ENCODE data around the gene PDE11A. TPM values are rescaled to one million over a fixed set of nuclear protein-coding genes. Genes with fewer than 3 reads are reported as not detected.
A peak's percentile ranks its signal among the peaks of the same experiment; 100 is the strongest.

The PDE11A gene
- total RNA-seq, 2 experiments from 2014 or later: not detected

DNA sequence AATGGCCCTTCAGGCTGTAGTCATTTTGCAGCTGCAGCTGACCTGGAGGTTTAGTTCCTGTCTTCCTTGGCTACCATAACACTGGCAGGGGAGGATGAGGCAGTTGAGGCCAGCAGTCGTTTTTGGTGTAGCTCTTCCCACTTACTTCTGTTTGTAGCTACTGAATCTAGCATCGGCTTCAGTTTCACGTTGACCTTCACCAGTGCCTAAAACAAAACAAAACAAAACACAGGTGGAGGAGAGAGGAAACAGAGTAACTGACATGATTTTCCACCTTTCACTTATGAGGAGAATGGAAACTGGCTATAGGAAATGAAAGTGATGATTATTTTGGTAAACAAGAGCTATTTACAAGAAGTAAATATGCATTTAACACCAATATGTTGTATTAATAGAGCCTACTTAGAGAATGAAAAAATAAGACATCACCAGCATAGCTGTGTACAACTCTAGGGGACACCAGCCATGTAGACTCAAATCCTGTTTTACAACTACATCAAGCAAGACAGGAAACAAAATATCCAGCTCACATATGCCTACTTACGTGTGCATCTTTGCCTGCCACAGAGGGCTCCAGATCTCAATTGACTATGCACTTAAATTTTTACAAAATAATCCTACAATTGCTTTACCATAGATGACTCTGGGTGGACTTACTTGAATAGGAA is 443.1 kb downstream of the PDE11A start:
- ChIA-PET CTCF (interaction anchor here (0.9 to 1.3 kb wide), 5 partner anchors 25 to 481 kb away, joined by 3 to 4 read pairs (median 3); no protein-coding TSS in a partner anchor), POLR2A (no interaction called here)
- H3K4me1 Mint-ChIP-seq (ENCODE audit: low read depth): no peaks in the 10 kb centered on the region
- no peak for ATAC-seq
- no peak overlapping the region for H3K4me3 Mint-ChIP-seq
- peaks cover 8% of the 10 kb centered on the region for H3K27me3 Mint-ChIP-seq
- no peaks in the 10 kb centered on the region for H3K9me3 Mint-ChIP-seq
- H3K27ac Mint-ChIP-seq: no peak overlapping the region
- no peaks in the 10 kb centered on the region for H3K36me3 Mint-ChIP-seq (ENCODE audit: low read depth)
- TF ChIP-seq, protein P1, sequence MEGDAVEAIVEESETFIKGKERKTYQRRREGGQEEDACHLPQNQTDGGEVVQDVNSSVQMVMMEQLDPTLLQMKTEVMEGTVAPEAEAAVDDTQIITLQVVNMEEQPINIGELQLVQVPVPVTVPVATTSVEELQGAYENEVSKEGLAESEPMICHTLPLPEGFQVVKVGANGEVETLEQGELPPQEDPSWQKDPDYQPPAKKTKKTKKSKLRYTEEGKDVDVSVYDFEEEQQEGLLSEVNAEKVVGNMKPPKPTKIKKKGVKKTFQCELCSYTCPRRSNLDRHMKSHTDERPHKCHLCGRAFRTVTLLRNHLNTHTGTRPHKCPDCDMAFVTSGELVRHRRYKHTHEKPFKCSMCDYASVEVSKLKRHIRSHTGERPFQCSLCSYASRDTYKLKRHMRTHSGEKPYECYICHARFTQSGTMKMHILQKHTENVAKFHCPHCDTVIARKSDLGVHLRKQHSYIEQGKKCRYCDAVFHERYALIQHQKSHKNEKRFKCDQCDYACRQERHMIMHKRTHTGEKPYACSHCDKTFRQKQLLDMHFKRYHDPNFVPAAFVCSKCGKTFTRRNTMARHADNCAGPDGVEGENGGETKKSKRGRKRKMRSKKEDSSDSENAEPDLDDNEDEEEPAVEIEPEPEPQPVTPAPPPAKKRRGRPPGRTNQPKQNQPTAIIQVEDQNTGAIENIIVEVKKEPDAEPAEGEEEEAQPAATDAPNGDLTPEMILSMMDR (IDR thresholded peaks at IDR 0.05): no peak
- no peak for DNase-seq
- intact Hi-C loops (cut with micrococcal nuclease): no loop called here

DNA sequence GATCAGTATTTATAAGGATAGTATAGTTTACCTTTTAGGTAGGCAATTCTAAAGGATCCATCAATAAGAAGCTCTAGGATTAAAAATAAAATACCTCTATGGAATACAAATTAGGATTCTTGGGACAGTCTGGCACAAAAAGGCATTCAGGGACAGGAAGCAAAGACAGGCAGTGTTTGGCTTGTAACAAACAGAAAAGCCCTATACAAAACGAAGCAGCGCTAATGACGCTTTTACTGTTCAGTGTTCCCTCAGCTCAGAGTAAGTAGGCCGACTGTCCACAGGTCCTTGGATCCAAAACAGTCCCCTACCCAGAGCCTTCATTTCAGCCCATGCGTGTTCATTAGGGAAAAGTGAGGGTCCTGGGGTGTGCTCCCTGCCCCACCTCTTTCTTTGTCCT is 443.7 kb downstream of the PDE11A start:
- H3K36me3 Mint-ChIP-seq (ENCODE audit: low read depth): no peaks in the 10 kb centered on the region
- intact Hi-C loops (cut with micrococcal nuclease): no loop called here
- peaks cover 8% of the 10 kb centered on the region for H3K27me3 Mint-ChIP-seq
- TF ChIP-seq, protein P1 (IDR thresholded peaks at IDR 0.05): no peak
- no peak for DNase-seq
- no peak overlapping the region for H3K27ac Mint-ChIP-seq
- no peak overlapping the region for H3K4me3 Mint-ChIP-seq
- CTCF ChIA-PET: interaction anchor here (1.3 kb wide), 2 partner anchors 31 to 96 kb away, joined by 4 read pairs; no protein-coding TSS in a partner anchor
- H3K9me3 Mint-ChIP-seq: no peaks in the 10 kb centered on the region
- H3K4me1 Mint-ChIP-seq (ENCODE audit: low read depth): no peaks in the 10 kb centered on the region
- ATAC-seq: no peak
- POLR2A ChIA-PET: no interaction called here

DNA sequence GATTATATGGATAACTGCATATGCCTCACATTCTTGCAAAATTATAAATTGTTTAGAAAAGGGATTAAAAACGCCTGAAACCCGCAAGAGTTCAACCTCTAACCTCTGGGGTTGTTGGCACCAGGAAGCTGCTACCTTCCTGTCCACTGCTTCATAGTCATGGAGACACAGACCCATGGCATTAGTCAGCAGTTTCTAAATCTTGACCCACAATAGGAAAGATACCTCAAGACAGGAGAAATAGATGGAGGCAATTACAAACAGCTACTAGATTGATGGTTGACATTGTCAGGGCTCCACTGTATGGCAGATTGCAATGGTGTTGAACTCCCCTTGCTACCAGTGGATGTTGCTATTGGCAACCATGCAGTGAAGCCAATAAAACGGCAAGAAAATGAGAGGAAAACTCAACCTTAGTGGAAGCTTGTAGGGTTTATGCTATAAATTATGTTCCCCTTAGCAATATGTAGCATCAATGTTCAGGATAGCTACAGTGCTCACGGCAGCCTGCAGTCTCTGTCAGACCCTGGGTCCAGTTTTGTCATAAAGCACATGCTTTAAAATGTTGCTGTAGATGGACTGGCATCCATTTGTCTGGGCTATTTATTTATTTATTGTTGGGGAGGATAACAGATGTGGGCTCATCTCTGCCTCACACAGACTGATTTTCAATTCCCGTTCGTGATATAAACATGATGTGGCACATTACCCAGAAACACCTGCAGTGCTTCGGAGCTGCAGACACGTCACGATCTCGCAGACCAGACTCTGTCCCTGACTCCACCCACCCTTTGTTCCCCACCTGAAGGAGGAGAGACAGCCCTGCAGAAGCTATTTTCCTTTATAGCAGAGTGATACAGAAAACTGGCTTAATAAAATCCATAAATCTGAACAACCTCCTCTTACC is 446.6 kb downstream of the PDE11A start:
- CTCF ChIA-PET: interaction anchor here (0.6 to 1.3 kb wide), 4 partner anchors 40 to 291 kb away, joined by 3 read pairs; no protein-coding TSS in a partner anchor
- intact Hi-C loops (cut with micrococcal nuclease): no loop called here
- no peak overlapping the region for H3K27ac Mint-ChIP-seq
- H3K4me1 Mint-ChIP-seq (ENCODE audit: low read depth): no peaks in the 10 kb centered on the region
- peak overlapping the region; percentile 24 for H3K4me3 Mint-ChIP-seq
- TF ChIP-seq, protein P1 (IDR thresholded peaks at IDR 0.05): no peak
- POLR2A ChIA-PET: interaction anchor here (2.2 kb wide), 1 partner anchor 10 kb away, joined by 9 read pairs; no protein-coding TSS in a partner anchor
- H3K27me3 Mint-ChIP-seq: peaks cover 3% of the 10 kb centered on the region
- ATAC-seq (peak; percentile 65), DNase-seq (peak; percentile 15)
- no peaks in the 10 kb centered on the region for H3K36me3 Mint-ChIP-seq (ENCODE audit: low read depth)
- no peaks in the 10 kb centered on the region for H3K9me3 Mint-ChIP-seq

DNA sequence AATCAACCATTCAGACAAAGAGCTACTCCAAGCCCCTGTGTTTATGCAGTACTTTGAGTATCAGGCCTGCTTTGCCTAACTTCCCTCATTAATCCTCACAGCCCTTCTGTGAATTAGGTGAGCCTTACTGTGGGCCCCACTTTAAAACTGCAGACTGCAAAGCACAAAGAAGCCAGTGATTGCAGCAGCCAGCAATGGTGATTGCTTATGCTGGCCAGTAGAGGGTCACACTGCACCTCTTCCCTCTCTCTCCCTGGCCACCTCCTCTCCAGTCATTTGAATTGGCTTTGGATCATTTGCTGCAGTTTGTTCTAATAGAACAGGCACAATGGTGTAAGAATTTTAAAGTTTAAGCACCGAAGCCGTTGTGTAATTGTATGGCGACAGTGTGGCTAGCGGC is 450.1 kb downstream of the PDE11A start:
- no peak overlapping the region for H3K4me3 Mint-ChIP-seq
- CTCF ChIA-PET: interaction anchor here (0.6 to 1.3 kb wide), 2 partner anchors 18 to 99 kb away, joined by 3 to 4 read pairs; no protein-coding TSS in a partner anchor

More for the DNA sequence above, 450.1 kb downstream of the PDE11A start:
- no peaks in the 10 kb centered on the region for H3K9me3 Mint-ChIP-seq
- H3K27ac Mint-ChIP-seq: no peak overlapping the region
- no peak for ATAC-seq
- POLR2A ChIA-PET: no interaction called here
- H3K4me1 Mint-ChIP-seq (ENCODE audit: low read depth): no peaks in the 10 kb centered on the region
- H3K36me3 Mint-ChIP-seq (ENCODE audit: low read depth): no peaks in the 10 kb centered on the region
- TF ChIP-seq, protein P1 (IDR thresholded peaks at IDR 0.05): no peak
- no peaks in the 10 kb centered on the region for H3K27me3 Mint-ChIP-seq
- DNase-seq: no peak
- intact Hi-C loops (cut with micrococcal nuclease): loop anchor here (5.0 kb wide), 1 partner anchor 70 kb away; a partner anchor contains a TSS
